GM18870 (cell line): ENCODE results near the gene FAAH.
"Not testable (repeated sequence)": the region's sequence is repeated elsewhere in the genome, so short reads cannot be mapped to it uniquely, and the experiment has no call there.

Experiments used
- ATAC-seq: cut with Tn5 transposase; IDR thresholded peaks from one replicate; pipeline ENCODE4 v1.9.1; 2021; ENCODE audit warnings: moderate library complexity; ENCODE audit not compliant: unreplicated experiment

Gene FAAH

GRCh38 chr1:46394108-46394871 is at the start of gene FAAH:
Gene FAAH (plus strand): TSS chr1:46394317. CDS start chr1:46394349, 32 bp downstream.
- no peak for ATAC-seq

- no peak for ATAC-seq
These were observed 49.6 kb upstream of the FAAH start for GRCh38 chr1:46344481-46344880.

GRCh38 chr1:46345281-46345680 is 48.8 kb upstream of the FAAH start:
- no peak for ATAC-seq

- no peak for ATAC-seq
These were observed 41.8 kb upstream of the FAAH start for GRCh38 chr1:46352363-46352762.

- not testable (repeated sequence) for ATAC-seq
These were observed 38.2 kb upstream of the FAAH start for GRCh38 chr1:46355920-46356319.

- ATAC-seq: no peak
These were observed 32.0 kb upstream of the FAAH start for GRCh38 chr1:46362158-46362557.

GRCh38 chr1:46363121-46363520 is 31.0 kb upstream of the FAAH start:
- no peak for ATAC-seq

GRCh38 chr1:46364612-46365011 is 29.5 kb upstream of the FAAH start:
- no peak for ATAC-seq

GRCh38 chr1:46365796-46366195 is 28.3 kb upstream of the FAAH start:
- ATAC-seq: not testable (repeated sequence)

- ATAC-seq: no peak
These were observed 27.0 kb upstream of the FAAH start for GRCh38 chr1:46367072-46367471.

- ATAC-seq: not testable (repeated sequence)
These were observed 26.4 kb upstream of the FAAH start for GRCh38 chr1:46367701-46368100.

GRCh38 chr1:46368791-46369190 is 25.3 kb upstream of the FAAH start:
- no peak for ATAC-seq

- no peak for ATAC-seq
These were observed 24.4 kb upstream of the FAAH start for GRCh38 chr1:46369542-46370213.

- ATAC-seq: no peak
These were observed 23.9 kb upstream of the FAAH start for GRCh38 chr1:46370214-46370633.

- ATAC-seq: no peak
These were observed 21.7 kb upstream of the FAAH start for GRCh38 chr1:46372431-46372830.

GRCh38 chr1:46379996-46380395 is 14.1 kb upstream of the FAAH start:
- no peak for ATAC-seq

GRCh38 chr1:46380508-46380907 is 13.6 kb upstream of the FAAH start:
- no peak for ATAC-seq

GRCh38 chr1:46393510-46393909 is 607 bp upstream of the FAAH start:
- ATAC-seq: no peak

- no peak for ATAC-seq
These were observed 852 bp downstream of the FAAH start for GRCh38 chr1:46394872-46395465.

- no peak for ATAC-seq
These were observed 2.6 kb downstream of the FAAH start for GRCh38 chr1:46396441-46397398.

GRCh38 chr1:46399307-46399706 is 5.2 kb downstream of the FAAH start:
- no peak for ATAC-seq
